PC-3 (cell line): ENCODE results near the gene HOXD1. TPM values are rescaled to one million over a fixed set of nuclear protein-coding genes. Genes with fewer than 3 reads are reported as not detected.
A peak's percentile ranks its signal among the peaks of the same experiment; 100 is the strongest.

Source experiments
- ATAC-seq: fragments of 200-7000 bp; cut with Tn5 transposase; 2 replicates; pipeline ENCODE4 v1.9.1; 2020; ENCODE audit warnings: mild to moderate bottlenecking, moderate library complexity
- Bru-seq: library from RNA; stranded (reverse); fragments of 400-500 nt; gene quantifications from one replicate; lab custom pipeline; 2021; lab: Mats Ljungman, UMichigan
- BruChase-seq, 2 experiments: library from RNA; stranded (reverse); fragments of 400-500 nt; gene quantifications; one replicate each; lab custom pipeline; 2021; lab: Mats Ljungman, UMichigan
- BruUV-seq: library from RNA; stranded (reverse); fragments of 400-500 nt; replicated peaks from 2 replicates; lab custom pipeline; 2021; lab: Mats Ljungman, UMichigan
- CTCF ChIA-PET: fragments of 300-600 bp; sonication (Branson Sonifier 250); formaldehyde crosslinking; loops from one replicate; lab custom pipeline; 2022; ENCODE audit warnings: antibody characterized with exemption; lab: Charles Lee
- POLR2A ChIA-PET: fragments of 300-600 bp; sonication (Branson Sonifier 250); formaldehyde crosslinking; loops from one replicate; lab custom pipeline; 2022; ENCODE audit warnings: antibody characterized with exemption; ENCODE audit not compliant: unreplicated experiment; lab: Charles Lee
- DNase-seq: peaks from one replicate; pipeline ENCODE4 v3.0.0-alpha.2; 2015
- H2AFZ ChIP-seq: fragments of 300-600 bp; sonication (generic); 2 replicates; pipeline ENCODE4 v1.6.0; 2016; ENCODE audit warnings: antibody characterized with exemption, low read length
- H3F3A ChIP-seq: fragments of 300-600 bp; sonication (generic); one replicate; pipeline ENCODE4 v1.6.0; 2017; ENCODE audit warnings: antibody characterized with exemption, low read length, control low read depth, mild to moderate bottlenecking; ENCODE audit not compliant: unreplicated experiment
- H3K27ac ChIP-seq: fragments of 300-600 bp; sonication (generic); 2 replicates; pipeline ENCODE4 v1.5.1; 2016; ENCODE audit warnings: mild to moderate bottlenecking, low read length
- H3K27me3 ChIP-seq: fragments of 300-600 bp; sonication (generic); 2 replicates; pipeline ENCODE4 v1.6.1; 2016; ENCODE audit warnings: low read length, mixed read lengths
- H3K36me3 ChIP-seq: fragments of 300-600 bp; sonication (generic); 2 replicates; pipeline ENCODE4 v1.6.1; 2016; ENCODE audit warnings: low read depth, mixed run types, low read length, mixed read lengths
- H3K4me1 ChIP-seq: fragments of 300-600 bp; sonication (generic); 2 replicates; pipeline ENCODE4 v1.5.1; 2016; ENCODE audit warnings: low read length; ENCODE audit not compliant: insufficient read depth
- H3K4me2 ChIP-seq: fragments of 300-600 bp; sonication (generic); 2 replicates; pipeline ENCODE4 v1.6.0; 2016; ENCODE audit warnings: low read length
- H3K4me3 ChIP-seq: fragments of 300-600 bp; sonication (generic); 2 replicates; pipeline ENCODE4 v1.5.1; 2016; ENCODE audit warnings: mild to moderate bottlenecking, low read length, mixed read lengths
- H3K79me2 ChIP-seq: fragments of 300-600 bp; sonication (generic); 2 replicates; pipeline ENCODE4 v1.6.1; 2017; ENCODE audit warnings: low read length, mixed read lengths
- H3K9ac ChIP-seq: fragments of 300-600 bp; sonication (generic); 2 replicates; pipeline ENCODE4 v1.6.0; 2016; ENCODE audit warnings: mild to moderate bottlenecking, low read length
- H3K9me2 ChIP-seq: fragments of 300-600 bp; sonication (generic); replicated peaks from 2 replicates; pipeline ENCODE4 v1.6.1; 2016; ENCODE audit warnings: mixed run types, low read length, mixed read lengths
- H3K9me3 ChIP-seq: fragments of 300-600 bp; sonication (generic); 2 replicates; pipeline ENCODE4 v1.6.1; 2016; ENCODE audit warnings: low read length, mixed read lengths
- H4K20me1 ChIP-seq: fragments of 300-600 bp; sonication (generic); 2 replicates; pipeline ENCODE4 v1.6.1; 2016; ENCODE audit warnings: low read length, mixed read lengths
- CTCF ChIP-seq: fragments of 300-600 bp; sonication (generic); conservative IDR thresholded peaks from 2 replicates; pipeline ENCODE4 v1.5.1; 2017; ENCODE audit warnings: antibody characterized with exemption, low read depth, mild to moderate bottlenecking, low read length
- EZH2 ChIP-seq: fragments of 300-600 bp; sonication (generic); IDR thresholded peaks from one replicate; pipeline ENCODE4 v1.6.1; 2017; ENCODE audit warnings: antibody characterized with exemption, mild to moderate bottlenecking, low read length; ENCODE audit not compliant: unreplicated experiment
- EZH2phosphoT487 ChIP-seq: fragments of 300-600 bp; sonication (generic); IDR thresholded peaks from 2 replicates; pipeline ENCODE4 v1.6.1; 2018; ENCODE audit warnings: mild to moderate bottlenecking, antibody characterized with exemption, low read length, borderline replicate concordance
- intact Hi-C: fragments of 100-400 bp; cut with micrococcal nuclease; formaldehyde crosslinking; loops from 2 replicates; pipeline ENCODE4 v1.9.0; 2023
- long read RNA-seq: library from polyadenylated mRNA; unstranded; transcript quantifications from one replicate; pipeline ENCODE4 v2.0.0, GENCODE V29; 2021; ENCODE audit not compliant: unreplicated experiment
- total RNA-seq: library from RNA; depleted of rRNA; stranded (reverse); fragments of >200 nt; gene quantifications from 2 replicates; pipeline ENCODE4 v1.2.3, GENCODE V29; 2014; rRNA removed

Gene HOXD1
- total RNA-seq (not detected in 2 replicates), Bru-seq, nascent RNA (percentile 16 among the genes with signal in this experiment), BruChase-seq, experiment 1, labeled RNA remaining after a 6-hour chase (percentile 16 among the genes with signal in this experiment), BruChase-seq, experiment 2, labeled RNA remaining after a 2-hour chase (percentile 30 among the genes with signal in this experiment)
- long read RNA-seq = 0 reads

GRCh38 chr2:176187899-176188773 is at the start of gene HOXD1:
HOXD1 (plus strand) TSS chr2:176188668; CDS start chr2:176188802, 134 bp downstream.
- Histone ChIP-seq H3K27ac (no peak within 1 kb of the TSS), H3K36me3 (no peaks in the 10 kb centered on the region), H4K20me1 (no peaks in the 10 kb centered on the region), H3K4me1 (no peaks in the 10 kb centered on the region), H3K27me3 (peaks cover 25% of the 10 kb centered on the region), H3K4me3 (peak within 1 kb of the TSS; percentile 60), H3K9ac (no peak within 1 kb of the TSS), H3F3A (no peaks in the 10 kb centered on the region), H3K9me2 (no peaks in the 10 kb centered on the region), H2AFZ (peak within 1 kb of the TSS; percentile 59), H3K79me2 (no peaks in the 10 kb centered on the region), H3K4me2 (peak within 1 kb of the TSS; percentile 68), H3K9me3 (no peaks in the 10 kb centered on the region)
- CTCF ChIA-PET = no interaction called here
- POLR2A ChIA-PET = no interaction called here
- DNase-seq (peak; percentile 15), ATAC-seq (peak; percentile 71)
- intact Hi-C loops = no loop called here
- no TSS peak for BruUV-seq
- no peak for TF ChIP-seq CTCF
- no peak for TF ChIP-seq EZH2

GRCh38 chr2:176138923-176139660 is 49.4 kb upstream of the HOXD1 start:
- ChIA-PET POLR2A (no interaction called here), CTCF (interaction anchor here (1.0 to 2.1 kb wide), 2 partner anchors 316 to 513 kb away, joined by 4 to 52 read pairs; no protein-coding TSS in a partner anchor)
- H3K27ac ChIP-seq = no peak overlapping the region
- H3K79me2 ChIP-seq = peaks cover 21% of the 10 kb centered on the region
- H4K20me1 ChIP-seq = no peaks in the 10 kb centered on the region
- H3K4me2 ChIP-seq = no peak overlapping the region
- H3K4me3 ChIP-seq = no peak overlapping the region
- TF ChIP-seq CTCF (no peak), EZH2 (no peak), EZH2phosphoT487 (no peak)
- no TSS peak for BruUV-seq
- no peak overlapping the region for H2AFZ ChIP-seq
- H3K4me1 ChIP-seq = peaks cover 17% of the 10 kb centered on the region
- no peaks in the 10 kb centered on the region for H3K9me2 ChIP-seq
- intact Hi-C loops = no loop called here
- H3K9ac ChIP-seq = no peak overlapping the region
- H3K36me3 ChIP-seq = no peaks in the 10 kb centered on the region
- no peaks in the 10 kb centered on the region for H3K9me3 ChIP-seq
- H3K27me3 ChIP-seq = no peaks in the 10 kb centered on the region
- H3F3A ChIP-seq = peaks cover 4% of the 10 kb centered on the region
- DNase-seq (no peak), ATAC-seq (no peak)
